Hepatic stellate cell (primary cell): ENCODE results near the gene PSMA3.
A peak's percentile ranks its signal among the peaks of the same experiment; 100 is the strongest.

Experiments used
- DNase-seq: peaks from one replicate; pipeline ENCODE4 v3.0.0; 2011; ENCODE audit warnings: low spot score

PSMA3 gene

GRCh38 chr14:58299401-58300330 is 55.0 kb downstream of the PSMA3 start:
- peak; percentile 17 for DNase-seq

GRCh38 chr14:58301416-58301815 is 56.8 kb downstream of the PSMA3 start:
- DNase-seq, result no peak

GRCh38 chr14:58305730-58306129 is 61.1 kb downstream of the PSMA3 start:
- DNase-seq, result no peak

DNA sequence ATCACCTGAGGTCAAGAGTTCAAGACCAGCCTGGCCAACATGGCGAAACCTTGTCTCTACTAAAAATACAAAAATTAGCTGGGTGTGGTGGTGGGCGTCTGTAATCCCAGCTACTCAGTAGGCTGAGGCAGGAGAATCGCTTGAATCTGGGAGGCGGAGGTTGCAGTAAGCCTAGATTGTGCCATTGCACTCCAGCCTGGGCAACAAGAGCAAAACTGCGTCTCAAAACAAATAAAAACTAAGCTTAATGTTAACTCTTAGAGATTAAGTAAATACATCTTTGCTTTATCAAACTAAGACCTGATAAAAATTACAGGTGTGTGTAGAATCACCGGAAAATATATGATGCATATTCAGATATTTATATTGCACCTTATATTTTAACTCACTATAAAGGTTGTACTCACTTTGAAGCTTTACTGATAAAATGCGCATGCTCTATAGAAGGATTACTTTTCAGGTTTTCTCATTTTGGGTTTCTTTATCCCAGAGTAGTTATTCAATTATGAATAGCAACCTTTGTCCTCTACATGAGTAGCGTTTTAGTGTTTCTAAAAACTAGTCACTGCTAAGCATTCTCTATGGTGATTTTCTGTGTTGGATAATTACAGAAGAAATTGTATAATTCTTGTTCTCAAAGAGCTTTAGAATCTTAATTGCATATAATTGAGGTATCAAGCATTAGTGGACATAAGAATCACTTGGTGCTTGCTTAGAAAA is 63.1 kb downstream of the PSMA3 start:
- no peak for DNase-seq

- DNase-seq, result no peak
These were observed 64.4 kb downstream of the PSMA3 start for GRCh38 chr14:58309086-58309485.

DNA sequence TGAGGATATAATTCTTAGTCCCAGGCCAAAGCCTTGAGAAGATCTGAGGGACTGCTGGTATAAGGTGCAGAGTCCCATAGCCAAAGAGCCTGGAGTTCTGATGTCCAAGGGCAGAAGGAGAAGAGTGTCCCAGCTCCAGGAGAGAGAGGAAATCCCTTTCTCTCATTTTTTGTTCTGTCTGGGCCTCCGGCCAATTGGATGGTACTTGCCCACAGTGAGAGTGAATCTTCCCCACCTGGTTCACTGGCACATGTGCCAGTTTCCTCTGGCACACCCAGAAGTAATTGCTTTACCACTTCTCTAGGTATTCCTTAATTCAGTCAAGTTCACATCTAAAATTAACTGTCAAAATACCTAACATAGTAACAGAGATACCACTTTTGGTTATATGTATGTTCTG is 69.1 kb downstream of the PSMA3 start:
- DNase-seq, result no peak

- DNase-seq, result no peak
These were observed 71.0 kb downstream of the PSMA3 start for GRCh38 chr14:58315606-58316005.
